VCaP (cell line): Measurements from ENCODE around the gene GPR146.
A peak's percentile ranks its signal among the peaks of the same experiment; 100 is the strongest.

ENCODE experiments used
- H3K27ac ChIP-seq: fragments of 450-650 bp; 2 replicates; pipeline ENCODE4 v1.5.1; 2017
- TF ChIP-seq, protein P1 (sequence below): fragments of 450-650 bp; conservative IDR thresholded peaks from 2 replicates; pipeline ENCODE4 v1.5.1; 2017; ENCODE audit warnings: mild to moderate bottlenecking, moderate library complexity

The GPR146 gene

GRCh38 chr7:1062296-1063294, 18.2 kb downstream of the GPR146 start:
- H3K27ac ChIP-seq: no peak overlapping the region
- TF ChIP-seq, protein P1, sequence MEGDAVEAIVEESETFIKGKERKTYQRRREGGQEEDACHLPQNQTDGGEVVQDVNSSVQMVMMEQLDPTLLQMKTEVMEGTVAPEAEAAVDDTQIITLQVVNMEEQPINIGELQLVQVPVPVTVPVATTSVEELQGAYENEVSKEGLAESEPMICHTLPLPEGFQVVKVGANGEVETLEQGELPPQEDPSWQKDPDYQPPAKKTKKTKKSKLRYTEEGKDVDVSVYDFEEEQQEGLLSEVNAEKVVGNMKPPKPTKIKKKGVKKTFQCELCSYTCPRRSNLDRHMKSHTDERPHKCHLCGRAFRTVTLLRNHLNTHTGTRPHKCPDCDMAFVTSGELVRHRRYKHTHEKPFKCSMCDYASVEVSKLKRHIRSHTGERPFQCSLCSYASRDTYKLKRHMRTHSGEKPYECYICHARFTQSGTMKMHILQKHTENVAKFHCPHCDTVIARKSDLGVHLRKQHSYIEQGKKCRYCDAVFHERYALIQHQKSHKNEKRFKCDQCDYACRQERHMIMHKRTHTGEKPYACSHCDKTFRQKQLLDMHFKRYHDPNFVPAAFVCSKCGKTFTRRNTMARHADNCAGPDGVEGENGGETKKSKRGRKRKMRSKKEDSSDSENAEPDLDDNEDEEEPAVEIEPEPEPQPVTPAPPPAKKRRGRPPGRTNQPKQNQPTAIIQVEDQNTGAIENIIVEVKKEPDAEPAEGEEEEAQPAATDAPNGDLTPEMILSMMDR: no peak

DNA sequence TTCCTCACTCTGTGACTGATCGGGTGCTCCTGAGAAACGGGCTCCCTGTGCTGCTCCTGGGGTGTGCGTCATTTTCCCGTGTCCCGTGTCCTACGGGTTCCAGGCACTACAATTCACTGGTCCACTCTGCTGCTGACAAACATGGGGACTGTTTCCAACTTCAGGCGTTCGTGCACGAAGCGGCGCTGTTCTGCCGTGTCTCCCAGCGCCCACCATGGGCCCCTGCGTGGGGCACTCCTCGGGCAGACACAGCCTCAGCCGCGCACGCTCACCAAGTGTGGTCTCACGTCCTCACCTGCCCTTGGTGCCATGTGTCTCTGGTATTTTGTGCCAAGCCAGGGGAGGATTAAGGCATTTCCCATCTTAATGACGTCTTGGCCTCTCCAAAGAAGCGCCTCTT, 19.0 kb downstream of the GPR146 start:
- H3K27ac ChIP-seq: no peak overlapping the region
- TF ChIP-seq, protein P1: no peak

DNA sequence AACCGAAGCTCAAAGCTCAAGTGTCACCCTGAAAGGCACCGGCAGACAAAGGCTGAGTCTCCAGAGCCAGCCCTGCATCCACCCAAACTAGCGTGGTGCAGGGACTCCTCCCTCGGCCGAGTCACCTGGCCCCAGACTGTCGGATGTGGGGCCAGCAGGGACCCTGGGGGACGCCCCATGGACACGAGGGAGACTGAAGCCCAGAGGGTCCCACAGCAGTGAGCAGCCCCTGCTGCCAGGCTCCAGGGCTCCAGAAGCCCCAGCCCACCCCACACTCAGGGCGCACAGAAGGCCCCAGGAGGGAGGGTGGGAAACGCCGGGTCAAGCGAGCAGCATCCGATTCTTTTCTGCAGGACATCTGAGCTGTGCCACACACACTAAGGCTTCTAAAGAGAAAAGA, 20.2 kb downstream of the GPR146 start:
- TF ChIP-seq, protein P1: no peak
- no peak overlapping the region for H3K27ac ChIP-seq

GRCh38 chr7:1065263-1065584, 20.9 kb downstream of the GPR146 start:
- H3K27ac ChIP-seq: no peak overlapping the region
- TF ChIP-seq, protein P1: no peak

DNA sequence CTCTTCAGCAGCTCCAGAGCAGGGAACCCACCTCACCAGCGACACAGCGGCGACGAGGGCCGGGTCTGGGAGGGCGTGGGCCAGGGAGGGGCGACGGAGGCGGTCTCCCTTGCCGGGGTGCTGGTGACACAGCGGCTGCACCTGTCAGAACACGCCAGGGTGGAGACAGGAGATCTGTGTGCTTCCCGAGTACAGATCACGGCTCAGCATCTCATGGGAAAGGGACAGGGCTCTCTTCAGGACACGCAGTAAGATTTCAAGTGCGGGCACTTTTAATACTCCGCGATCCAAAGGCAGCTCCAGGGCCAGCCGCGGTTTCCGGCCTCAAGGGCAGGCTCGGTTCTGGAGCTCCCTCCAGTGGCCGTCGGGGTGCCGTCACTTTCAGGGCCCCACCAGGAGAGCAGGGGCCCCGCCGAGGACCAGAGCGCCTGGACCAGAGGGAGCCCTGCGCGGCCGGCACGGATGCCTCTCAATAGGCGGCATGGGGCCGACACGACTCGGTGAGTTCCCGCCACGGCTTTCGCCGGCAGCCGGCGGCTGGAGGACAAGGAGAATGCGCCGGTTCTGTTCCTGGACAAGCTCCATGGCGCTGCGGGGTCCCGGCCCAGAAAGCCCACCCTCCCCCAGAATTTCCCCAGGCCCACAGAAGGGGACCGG, 21.4 kb downstream of the GPR146 start:
- TF ChIP-seq, protein P1: peak; percentile 93
- peak overlapping the region; percentile 9; the same call in 1 of the 2 replicates for H3K27ac ChIP-seq

DNA sequence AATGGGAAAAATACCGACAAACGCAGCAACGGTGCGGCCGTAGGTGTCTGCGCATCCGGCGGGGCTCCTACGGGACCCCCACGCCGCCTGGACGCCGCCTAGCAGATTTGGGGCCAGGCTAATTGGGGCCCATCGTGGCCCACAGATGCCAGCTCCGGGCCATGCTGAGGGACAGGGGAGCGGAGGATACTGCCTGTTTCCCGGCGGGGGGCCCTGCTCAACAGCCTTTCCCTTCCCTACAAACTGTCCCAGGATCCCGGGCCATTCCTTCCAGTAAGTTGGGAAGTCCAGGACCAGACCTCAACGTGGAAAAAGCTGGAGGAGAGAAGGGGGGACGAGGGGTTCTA, 21.9 kb downstream of the GPR146 start:
- TF ChIP-seq, protein P1: no peak
- H3K27ac ChIP-seq: peak overlapping the region; percentile 9; the same call in 1 of the 2 replicates

DNA sequence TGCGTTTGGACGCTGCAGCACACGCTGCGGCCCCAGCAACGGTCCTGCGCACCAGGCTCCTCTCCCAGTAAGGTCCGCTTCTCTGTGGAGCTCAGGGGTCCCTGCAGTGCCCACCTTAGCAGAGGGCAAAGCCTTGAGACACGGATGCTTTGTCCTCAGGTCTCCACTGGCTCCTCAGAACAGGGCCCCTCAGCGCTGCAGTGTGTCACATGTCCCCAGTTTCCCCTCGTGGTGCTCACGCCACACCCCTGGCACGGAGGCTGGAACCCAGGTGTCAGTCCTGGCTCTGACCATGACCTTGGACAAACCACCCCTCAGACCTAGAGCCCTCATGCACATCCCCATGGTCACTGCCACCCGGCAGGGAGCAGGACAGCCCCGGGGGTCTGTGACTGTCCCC, 23.7 kb downstream of the GPR146 start:
- TF ChIP-seq, protein P1: no peak

More for the DNA sequence above, 23.7 kb downstream of the GPR146 start:
- H3K27ac ChIP-seq: no peak overlapping the region
